Stimulated activated CD8-positive, alpha-beta memory T cell treated with anti-CD3 and anti-CD28 coated beads, Interleukin-15, amount 100 ng/mL, for 1 hour (primary cell): ENCODE measurements around the gene SSMEM1.
"Not testable (repeated sequence)": the region's sequence is repeated elsewhere in the genome, so short reads cannot be mapped to it uniquely, and the experiment has no call there.

Experiments used
- DNase-seq: peaks from one replicate; pipeline ENCODE4 v3.0.0-alpha.2; 2020; ENCODE audit warnings: low read depth

Gene SSMEM1

GRCh38 chr7:130249626-130250025, 42.0 kb downstream of the SSMEM1 start:
- not testable (repeated sequence) for DNase-seq

GRCh38 chr7:130254555-130254954, 46.9 kb downstream of the SSMEM1 start:
- no peak for DNase-seq

- DNase-seq: no peak
Measured at GRCh38 chr7:130256704-130257103, 49.0 kb downstream of the SSMEM1 start.

- DNase-seq: no peak
Measured at GRCh38 chr7:130258494-130259078, 50.9 kb downstream of the SSMEM1 start.

- no peak for DNase-seq
Measured at GRCh38 chr7:130262448-130262847, 54.8 kb downstream of the SSMEM1 start.

- no peak for DNase-seq
Measured at GRCh38 chr7:130263130-130263529, 55.5 kb downstream of the SSMEM1 start.
